Sigmoid colon (tissue), 4 donors: ENCODE results near the gene NKAIN4.

Experiments used
- POLR2AphosphoS5 ChIP-seq, 4 donors: sonication (generic); formaldehyde crosslinking; IDR thresholded peaks; one replicate each; pipeline ENCODE4 v1.6.1; 2017; ENCODE audit warnings: antibody characterized with exemption in 4 of 4
- TF ChIP-seq, protein P1 (sequence below), 4 experiments: fragments of 450-650 bp in 3 of 4; fragments of 200-600 bp in 1 of 4; IDR thresholded peaks; one replicate each; pipeline ENCODE4 v1.5.1; 2016 to 2019; ENCODE audit warnings: antibody characterized with exemption in 4 of 4, mild to moderate bottlenecking in 3 of 4, moderate library complexity in 2 of 4

DNA sequence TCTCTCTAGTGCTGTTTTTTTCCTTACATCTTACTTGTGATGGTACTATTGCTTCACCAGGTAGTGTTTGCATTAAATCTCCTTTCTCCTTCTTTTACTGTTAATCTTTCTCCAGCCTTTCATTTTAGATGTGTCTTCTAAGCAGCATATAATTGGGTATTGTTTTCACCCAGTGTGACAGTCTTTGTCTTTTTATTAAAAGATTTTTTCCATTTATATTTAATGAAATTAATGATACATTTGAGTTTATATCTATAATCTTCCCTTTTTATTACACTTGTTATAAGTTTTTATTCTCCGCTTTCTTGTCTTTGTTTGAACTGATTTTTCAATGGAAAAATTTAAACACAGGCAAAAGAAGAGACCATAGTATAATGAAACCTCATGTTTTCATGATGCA is 47.4 kb upstream of the NKAIN4 start:
- no peak for TF ChIP-seq POLR2AphosphoS5 (IDR thresholded peaks at IDR 0.05)
- TF ChIP-seq, protein P1, sequence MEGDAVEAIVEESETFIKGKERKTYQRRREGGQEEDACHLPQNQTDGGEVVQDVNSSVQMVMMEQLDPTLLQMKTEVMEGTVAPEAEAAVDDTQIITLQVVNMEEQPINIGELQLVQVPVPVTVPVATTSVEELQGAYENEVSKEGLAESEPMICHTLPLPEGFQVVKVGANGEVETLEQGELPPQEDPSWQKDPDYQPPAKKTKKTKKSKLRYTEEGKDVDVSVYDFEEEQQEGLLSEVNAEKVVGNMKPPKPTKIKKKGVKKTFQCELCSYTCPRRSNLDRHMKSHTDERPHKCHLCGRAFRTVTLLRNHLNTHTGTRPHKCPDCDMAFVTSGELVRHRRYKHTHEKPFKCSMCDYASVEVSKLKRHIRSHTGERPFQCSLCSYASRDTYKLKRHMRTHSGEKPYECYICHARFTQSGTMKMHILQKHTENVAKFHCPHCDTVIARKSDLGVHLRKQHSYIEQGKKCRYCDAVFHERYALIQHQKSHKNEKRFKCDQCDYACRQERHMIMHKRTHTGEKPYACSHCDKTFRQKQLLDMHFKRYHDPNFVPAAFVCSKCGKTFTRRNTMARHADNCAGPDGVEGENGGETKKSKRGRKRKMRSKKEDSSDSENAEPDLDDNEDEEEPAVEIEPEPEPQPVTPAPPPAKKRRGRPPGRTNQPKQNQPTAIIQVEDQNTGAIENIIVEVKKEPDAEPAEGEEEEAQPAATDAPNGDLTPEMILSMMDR (IDR thresholded peaks at IDR 0.05) = no peak
